ENCODE measurements around the gene GAL3ST3. TPM values are rescaled to one million over a fixed set of nuclear protein-coding genes. Genes with fewer than 3 reads are reported as not detected.

The GAL3ST3 gene
- total and polyA plus RNA-seq, 7 donors: 0.03 to 0.36 TPM; not detected in 5

DNA sequence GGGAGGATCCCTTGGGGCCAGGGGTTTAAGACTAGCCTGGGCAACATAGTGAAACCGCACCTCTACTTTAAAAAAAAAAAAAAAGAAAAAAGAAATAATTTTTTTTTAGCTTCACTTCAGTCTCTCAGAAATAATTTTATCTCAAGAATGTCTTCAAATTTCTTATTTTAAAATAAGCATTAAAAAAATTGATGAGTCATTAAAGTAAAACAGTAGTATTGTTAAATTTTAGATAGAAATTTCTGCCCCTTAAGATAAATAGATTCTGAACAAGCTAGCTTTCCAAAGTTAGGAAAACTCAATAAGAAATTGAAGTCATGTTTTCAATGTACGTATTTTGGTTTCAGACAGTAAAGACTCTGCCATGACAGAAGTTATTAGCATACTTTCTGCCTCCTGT is 13.4 kb upstream of the GAL3ST3 start:
- TF ChIP-seq CTCF (IDR thresholded peaks at IDR 0.05): no peak
- DNase-seq (no peak), ATAC-seq (no peak)
- intact Hi-C loops (cut with DNase I): no loop called here
- Histone ChIP-seq H3K27ac (no peak overlapping the region), H3K9me3 (no peaks in the 10 kb centered on the region), H3K27me3 (ENCODE audit: insufficient read depth in 3 of 3, low read length in 2 of 3) (no peaks in the 10 kb centered on the region), H3K4me3 (no peak overlapping the region), H3K4me1 (no peaks in the 10 kb centered on the region), H3K36me3 (ENCODE audit: insufficient read depth in 1 of 2, low read depth in 1 of 2) (peaks cover 26 to 100% of the 10 kb centered on the region in 2 donors)
- WGBS, 3 donors: 92 to 95% (median 94%) methylated on average over 2 of the region's 2 CpGs

- no peaks in the 10 kb centered on the region for H3K27me3 ChIP-seq (ENCODE audit: insufficient read depth in 3 of 3, low read length in 2 of 3)
- H3K4me1 ChIP-seq: no peaks in the 10 kb centered on the region
- ATAC-seq (no peak), DNase-seq (no peak)
- H3K4me3 ChIP-seq: no peak overlapping the region
- H3K36me3 ChIP-seq (ENCODE audit: insufficient read depth in 1 of 2, low read depth in 1 of 2): peaks cover 26 to 100% of the 10 kb centered on the region in 2 donors
- H3K9me3 ChIP-seq: no peaks in the 10 kb centered on the region
- H3K27ac ChIP-seq: no peak overlapping the region
- WGBS, 3 donors: 80 to 85% (median 82%) methylated on average over 6 of the region's 6 CpGs
- no peak for TF ChIP-seq CTCF (IDR thresholded peaks at IDR 0.05)
- intact Hi-C loops (cut with DNase I): no loop called here
Observed at GRCh38 chr11:66061268-66061667, 12.3 kb upstream of the GAL3ST3 start.

- 76 to 79% (median 77%) methylated on average over 8 of the region's 8 CpGs for WGBS, 3 donors
- peaks cover 26 to 100% of the 10 kb centered on the region in 2 donors for H3K36me3 ChIP-seq (ENCODE audit: insufficient read depth in 1 of 2, low read depth in 1 of 2)
- no peak for DNase-seq
- no peak for ATAC-seq
- H3K27ac ChIP-seq: no peak overlapping the region
- H3K9me3 ChIP-seq: no peaks in the 10 kb centered on the region
- H3K27me3 ChIP-seq (ENCODE audit: insufficient read depth in 3 of 3, low read length in 2 of 3): no peaks in the 10 kb centered on the region
- intact Hi-C loops (cut with DNase I): no loop called here
- no peak overlapping the region for H3K4me3 ChIP-seq
- no peak for TF ChIP-seq CTCF (IDR thresholded peaks at IDR 0.05)
- H3K4me1 ChIP-seq: no peaks in the 10 kb centered on the region
Observed at GRCh38 chr11:66059966-66060680, 11.2 kb upstream of the GAL3ST3 start.

DNA sequence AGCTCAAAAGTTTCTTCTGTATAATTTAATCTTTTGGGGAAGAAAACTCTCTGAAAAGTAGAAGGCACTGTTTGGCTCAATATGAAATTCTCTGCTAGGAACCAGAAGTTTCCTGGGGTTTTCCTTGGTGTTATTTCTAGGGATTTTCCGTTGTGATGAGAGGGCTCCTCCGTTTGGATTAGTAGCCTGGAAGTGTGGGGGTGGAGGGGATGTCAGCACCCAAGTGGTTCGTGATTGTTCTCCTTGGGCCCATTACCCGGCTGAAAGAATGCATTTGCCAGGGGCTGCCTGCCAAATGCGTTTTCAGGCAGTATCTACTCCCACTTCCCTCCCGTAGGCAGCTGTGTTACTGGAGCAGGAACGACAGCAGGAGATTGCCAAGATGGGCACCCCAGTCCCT is 7.5 kb upstream of the GAL3ST3 start:
- intact Hi-C loops (cut with DNase I): no loop called here
- Histone ChIP-seq H3K9me3 (no peaks in the 10 kb centered on the region), H3K27me3 (ENCODE audit: insufficient read depth in 3 of 3, low read length in 2 of 3) (no peaks in the 10 kb centered on the region), H3K36me3 (ENCODE audit: insufficient read depth in 1 of 2, low read depth in 1 of 2) (peaks cover 16 to 84% of the 10 kb centered on the region in 2 donors), H3K4me1 (peaks cover 5% of the 10 kb centered on the region), H3K4me3 (no peak overlapping the region), H3K27ac (no peak overlapping the region)
- no peak for ATAC-seq
- DNase-seq: no peak
- TF ChIP-seq CTCF (IDR thresholded peaks at IDR 0.05): no peak
- WGBS, 3 donors: 41 to 59% (median 51%) methylated on average over 7 of the region's 7 CpGs

- no peak for ATAC-seq
- DNase-seq: no peak
- Histone ChIP-seq H3K27ac (no peak overlapping the region), H3K27me3 (ENCODE audit: insufficient read depth in 3 of 3, low read length in 2 of 3) (no peaks in the 10 kb centered on the region), H3K36me3 (ENCODE audit: insufficient read depth in 1 of 2, low read depth in 1 of 2) (peaks cover 5 to 69% of the 10 kb centered on the region in 2 donors), H3K4me1 (peaks cover 5% of the 10 kb centered on the region), H3K9me3 (no peaks in the 10 kb centered on the region), H3K4me3 (no peak overlapping the region)
- WGBS, 3 donors: 91 to 92% (median 91%) methylated on average over 7 of the region's 7 CpGs
- no peak for TF ChIP-seq CTCF (IDR thresholded peaks at IDR 0.05)
- intact Hi-C loops (cut with DNase I): no loop called here
Observed at GRCh38 chr11:66055021-66055420, 6.1 kb upstream of the GAL3ST3 start.
